GM18870 (cell line): ENCODE results near the gene ZNF597.
"Not testable (repeated sequence)": the region's sequence is repeated elsewhere in the genome, so short reads cannot be mapped to it uniquely, and the experiment has no call there.

Experiments used
- ATAC-seq: cut with Tn5 transposase; IDR thresholded peaks from one replicate; pipeline ENCODE4 v1.9.1; 2021; ENCODE audit warnings: moderate library complexity; ENCODE audit not compliant: unreplicated experiment

ZNF597 gene

GRCh38 chr16:3476409-3476808, 33.1 kb upstream of the ZNF597 start:
- no peak for ATAC-seq

GRCh38 chr16:3475604-3476375, 32.5 kb upstream of the ZNF597 start:
- no peak for ATAC-seq

GRCh38 chr16:3474870-3475269, 31.6 kb upstream of the ZNF597 start:
- ATAC-seq: not testable (repeated sequence)

- ATAC-seq: no peak
Observed at GRCh38 chr16:3474136-3474779, 31.0 kb upstream of the ZNF597 start.

GRCh38 chr16:3473596-3473943, 30.3 kb upstream of the ZNF597 start:
- not testable (repeated sequence) for ATAC-seq

GRCh38 chr16:3472878-3473595, 29.7 kb upstream of the ZNF597 start:
- no peak for ATAC-seq

GRCh38 chr16:3471518-3472176, 28.3 kb upstream of the ZNF597 start:
- ATAC-seq: no peak

- no peak for ATAC-seq
Observed at GRCh38 chr16:3470723-3471122, 27.4 kb upstream of the ZNF597 start.

- ATAC-seq: no peak
Observed at GRCh38 chr16:3469736-3470135, 26.4 kb upstream of the ZNF597 start.

GRCh38 chr16:3468501-3468900, 25.2 kb upstream of the ZNF597 start:
- ATAC-seq: no peak

GRCh38 chr16:3467921-3468320, 24.6 kb upstream of the ZNF597 start:
- ATAC-seq: no peak

GRCh38 chr16:3467182-3467581, 23.9 kb upstream of the ZNF597 start:
- ATAC-seq: no peak

GRCh38 chr16:3465911-3466584, 22.7 kb upstream of the ZNF597 start:
- no peak for ATAC-seq

- ATAC-seq: no peak
Observed at GRCh38 chr16:3465301-3465700, 22.0 kb upstream of the ZNF597 start.

GRCh38 chr16:3461151-3461550, 17.8 kb upstream of the ZNF597 start:
- ATAC-seq: no peak

- ATAC-seq: no peak
Observed at GRCh38 chr16:3460585-3460984, 17.3 kb upstream of the ZNF597 start.

- ATAC-seq: no peak
Observed at GRCh38 chr16:3460121-3460520, 16.8 kb upstream of the ZNF597 start.

- no peak for ATAC-seq
Observed at GRCh38 chr16:3459401-3460090, 16.2 kb upstream of the ZNF597 start.

- no peak for ATAC-seq
Observed at GRCh38 chr16:3458852-3459361, 15.6 kb upstream of the ZNF597 start.

- no peak for ATAC-seq
Observed at GRCh38 chr16:3458278-3458851, 15.1 kb upstream of the ZNF597 start.
